Neuron (in vitro differentiated cells): ENCODE results near the gene RPSA.
"Not testable (repeated sequence)": the region's sequence is repeated elsewhere in the genome, so short reads cannot be mapped to it uniquely, and the experiment has no call there.

ENCODE experiments used
- H2AFZ ChIP-seq: one replicate; pipeline ENCODE4 v1.6.1; 2013; ENCODE audit warnings: low read depth, mild to moderate bottlenecking, inconsistent platforms, low read length, moderate library complexity
- H3K27me3 ChIP-seq: one replicate; pipeline ENCODE4 v1.6.1; 2013; ENCODE audit warnings: low read length; ENCODE audit not compliant: insufficient read depth
- H3K36me3 ChIP-seq: one replicate; pipeline ENCODE4 v1.6.1; 2013; ENCODE audit warnings: low read length; ENCODE audit not compliant: insufficient read depth
- H3K4me1 ChIP-seq: one replicate; pipeline ENCODE4 v1.6.1; 2013; ENCODE audit warnings: low read length; ENCODE audit not compliant: insufficient read depth
- H3K4me3 ChIP-seq: 2 replicates; pipeline ENCODE4 v1.5.1; 2013; ENCODE audit warnings: mild to moderate bottlenecking, low read length, moderate library complexity
- H3K9me3 ChIP-seq: one replicate; pipeline ENCODE4 v1.6.1; 2013; ENCODE audit warnings: low read length

RPSA gene

DNA sequence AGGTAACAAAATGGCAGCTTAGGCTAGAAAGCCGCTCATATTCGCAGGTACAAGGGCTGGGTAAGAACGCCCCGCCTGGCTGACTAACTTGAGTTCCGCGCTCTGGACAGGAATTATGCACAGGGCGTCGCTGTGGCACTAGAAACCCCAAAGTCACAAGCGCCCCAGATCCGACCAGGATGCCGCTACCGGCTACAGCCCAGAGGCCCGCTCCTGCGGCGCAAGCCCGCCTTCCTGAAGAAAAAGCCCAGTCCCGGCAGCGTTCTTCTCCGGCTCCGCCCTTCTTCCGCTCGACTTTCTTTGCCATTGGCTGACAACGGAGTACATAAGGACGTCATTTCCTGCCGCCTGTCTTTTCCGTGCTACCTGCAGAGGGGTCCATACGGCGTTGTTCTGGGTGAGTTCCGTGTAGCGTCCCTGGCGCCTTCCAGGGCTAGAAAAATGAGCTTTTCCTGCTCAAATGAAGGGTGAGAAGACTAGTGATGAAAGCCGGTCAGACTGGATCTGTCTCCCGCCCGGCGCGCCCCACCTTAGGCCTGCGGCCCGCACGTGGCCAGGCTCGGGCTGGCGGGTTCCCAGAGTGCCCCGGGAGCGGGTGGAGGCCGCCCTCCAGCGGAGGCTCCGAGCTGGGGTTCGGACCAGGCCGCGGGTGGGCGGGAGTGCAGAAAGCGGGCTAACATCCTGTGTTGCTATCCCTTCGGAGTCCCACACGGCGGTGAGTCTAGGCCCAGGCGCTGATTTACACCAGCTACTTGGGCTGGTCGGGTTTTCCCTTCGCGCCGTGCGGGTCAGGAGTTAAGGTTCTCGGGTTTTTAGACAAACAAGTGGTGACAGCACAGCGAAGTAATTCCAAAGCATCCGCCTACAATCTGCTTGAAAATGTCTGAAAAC is at the start of gene RPSA:
RPSA (plus strand) TSS at position 353 of the 891 bp plus-strand sequence. CDS start 934 bp downstream, outside the sequence.
- no peaks in the 10 kb centered on the region for H3K9me3 ChIP-seq
- peaks cover 38% of the 10 kb centered on the region for H3K36me3 ChIP-seq
- peaks cover 5% of the 10 kb centered on the region for H3K4me1 ChIP-seq
- peak within 1 kb of the TSS; percentile 42 for H2AFZ ChIP-seq
- H3K27me3 ChIP-seq: no peaks in the 10 kb centered on the region
- H3K4me3 ChIP-seq: peak within 1 kb of the TSS; percentile 83

DNA sequence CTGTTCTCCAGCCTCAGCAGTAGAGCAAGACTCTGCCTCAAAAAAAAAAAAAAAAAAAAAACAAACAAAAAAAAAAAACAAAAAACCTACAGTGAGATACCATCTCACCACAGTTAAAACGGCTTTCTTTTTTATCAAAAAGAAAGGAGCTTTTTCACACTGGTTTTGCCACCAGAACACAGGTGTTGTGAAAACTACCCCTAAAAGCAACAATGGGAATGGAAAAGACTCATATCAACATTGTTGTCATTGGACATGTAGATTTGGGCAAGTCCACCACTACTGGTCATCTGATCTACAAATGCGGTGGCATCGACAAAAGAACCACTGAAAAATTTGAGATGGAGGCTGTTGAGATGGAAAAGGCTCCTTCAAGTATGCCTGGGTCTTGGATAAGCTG is 48.2 kb upstream of the RPSA start:
- Histone ChIP-seq H3K9me3 (no peaks in the 10 kb centered on the region), H3K4me1 (no peaks in the 10 kb centered on the region), H3K27me3 (no peaks in the 10 kb centered on the region), H2AFZ (no peak overlapping the region), H3K4me3 (no peak overlapping the region), H3K36me3 (no peaks in the 10 kb centered on the region)

DNA sequence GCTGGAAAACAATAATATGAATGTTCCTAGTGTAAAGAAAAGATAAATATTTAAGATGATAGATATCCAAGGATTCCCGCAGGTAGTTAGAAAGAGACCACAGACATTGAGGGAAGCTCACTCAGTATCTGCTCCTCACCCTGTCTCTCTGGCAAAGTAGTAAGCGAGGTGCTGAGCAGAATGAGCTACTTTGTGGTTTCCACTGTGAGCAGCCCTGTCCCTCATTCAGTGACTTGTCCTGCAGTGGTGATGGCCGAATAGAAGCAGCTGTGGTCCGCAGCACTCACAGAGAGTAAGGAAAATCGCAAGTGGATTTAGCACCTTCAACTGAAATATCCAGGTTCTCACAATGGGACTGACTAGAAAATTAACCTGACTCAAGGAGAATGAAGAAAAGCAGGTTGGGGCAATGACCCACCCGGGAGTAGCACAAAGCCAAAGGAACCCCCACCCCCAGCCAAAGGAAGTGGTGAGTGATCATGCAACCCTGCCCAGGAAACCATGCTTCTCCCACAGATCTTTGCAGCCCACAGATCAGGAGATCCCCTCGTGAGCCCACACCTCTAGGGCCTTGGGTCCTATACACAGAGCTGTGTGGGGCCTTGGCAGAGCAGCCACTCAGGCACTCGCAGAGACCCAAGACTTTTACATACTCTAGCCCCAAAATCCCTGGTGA is 45.1 kb upstream of the RPSA start:
- H3K4me3 ChIP-seq: no peak overlapping the region
- no peaks in the 10 kb centered on the region for H3K36me3 ChIP-seq
- H2AFZ ChIP-seq: no peak overlapping the region
- H3K9me3 ChIP-seq: no peaks in the 10 kb centered on the region
- no peaks in the 10 kb centered on the region for H3K4me1 ChIP-seq
- H3K27me3 ChIP-seq: no peaks in the 10 kb centered on the region

DNA sequence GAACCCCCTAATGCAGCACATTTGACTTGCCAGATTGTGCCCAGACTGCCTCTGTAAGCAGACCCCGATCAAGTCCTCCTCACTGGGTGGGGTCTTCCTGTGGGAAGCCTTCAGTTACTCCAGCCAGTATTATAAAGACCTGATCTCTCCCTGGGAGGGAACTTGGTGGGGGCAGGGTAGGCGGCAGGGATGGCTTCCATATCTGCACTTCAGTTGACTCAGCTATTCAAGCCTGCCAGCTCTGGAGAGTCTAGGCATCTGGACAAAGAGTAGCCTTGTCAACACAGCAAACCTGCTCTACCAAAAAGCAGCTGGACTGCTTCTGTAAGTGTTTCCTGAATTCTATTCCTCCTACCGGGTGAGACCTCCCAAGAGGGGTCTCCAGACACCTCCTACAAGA is 44.3 kb upstream of the RPSA start:
- H3K4me3 ChIP-seq: no peak overlapping the region
- no peaks in the 10 kb centered on the region for H3K36me3 ChIP-seq
- H3K27me3 ChIP-seq: no peaks in the 10 kb centered on the region
- no peak overlapping the region for H2AFZ ChIP-seq
- H3K9me3 ChIP-seq: no peaks in the 10 kb centered on the region
- no peaks in the 10 kb centered on the region for H3K4me1 ChIP-seq

DNA sequence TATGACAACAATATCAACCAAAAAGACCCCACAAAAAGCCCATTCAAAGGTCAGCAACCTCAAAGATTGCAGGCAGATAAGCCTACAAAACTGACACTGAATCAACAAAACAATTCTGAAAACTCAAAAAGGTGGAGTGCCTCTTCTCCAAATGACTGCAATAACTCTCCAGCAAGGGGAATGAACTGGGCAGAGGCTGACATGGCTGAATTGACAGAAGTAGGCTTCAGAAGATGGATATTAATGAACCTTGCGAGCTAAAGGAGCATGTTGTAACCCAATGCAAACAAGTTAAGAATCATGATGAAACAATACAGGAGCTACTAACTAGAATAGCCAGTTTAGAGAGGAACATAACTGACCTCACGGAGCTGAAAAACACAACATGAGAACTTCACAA is 43.7 kb upstream of the RPSA start:
- Histone ChIP-seq H2AFZ (no peak overlapping the region), H3K27me3 (no peaks in the 10 kb centered on the region), H3K4me1 (no peaks in the 10 kb centered on the region), H3K36me3 (no peaks in the 10 kb centered on the region), H3K9me3 (no peaks in the 10 kb centered on the region), H3K4me3 (no peak overlapping the region)

DNA sequence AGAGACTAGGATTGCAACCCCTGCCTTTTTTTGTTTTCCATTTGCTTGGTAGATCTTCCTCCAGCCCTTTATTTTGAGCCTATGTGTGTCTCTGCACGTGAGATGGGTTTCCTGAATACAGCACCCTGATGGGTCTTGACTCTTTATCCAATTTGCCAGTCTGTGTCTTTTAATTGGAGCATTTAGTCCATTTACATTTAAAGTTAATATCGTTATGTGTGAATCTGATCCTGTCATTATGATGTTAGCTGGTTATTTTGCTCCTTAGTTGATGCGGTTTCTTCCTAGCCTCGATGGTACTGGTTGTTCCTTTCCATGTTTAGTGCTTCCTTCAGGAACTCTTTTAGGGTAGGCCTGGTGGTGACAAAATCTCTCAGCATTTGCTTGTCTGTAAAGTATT is 36.1 kb upstream of the RPSA start:
- not testable (repeated sequence) for H2AFZ ChIP-seq, H3K9me3 ChIP-seq, H3K4me3 ChIP-seq, H3K4me1 ChIP-seq, H3K27me3 ChIP-seq, H3K36me3 ChIP-seq

DNA sequence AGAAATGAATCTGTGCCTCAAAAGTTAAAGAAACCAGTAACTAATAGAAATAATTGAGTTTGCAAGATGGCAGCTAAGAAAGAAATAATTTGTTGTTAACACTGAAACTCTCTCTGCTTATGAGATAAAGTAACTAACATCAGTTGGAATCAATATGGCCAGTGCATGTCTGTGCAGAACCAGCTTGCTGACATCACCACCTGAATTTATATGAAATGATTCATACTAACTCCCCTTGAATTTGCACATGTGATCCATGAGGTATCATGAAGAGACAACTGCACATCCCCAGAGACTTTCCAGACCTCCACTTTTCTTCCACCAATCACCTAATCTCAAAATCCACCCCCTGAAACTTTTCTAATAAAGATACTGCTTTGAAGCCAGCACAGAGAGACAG is 33.7 kb upstream of the RPSA start:
- no peak overlapping the region for H3K4me3 ChIP-seq
- no peaks in the 10 kb centered on the region for H3K27me3 ChIP-seq
- no peaks in the 10 kb centered on the region for H3K36me3 ChIP-seq
- H3K4me1 ChIP-seq: peaks cover 4% of the 10 kb centered on the region
- H3K9me3 ChIP-seq: peaks cover 2% of the 10 kb centered on the region
- no peak overlapping the region for H2AFZ ChIP-seq

DNA sequence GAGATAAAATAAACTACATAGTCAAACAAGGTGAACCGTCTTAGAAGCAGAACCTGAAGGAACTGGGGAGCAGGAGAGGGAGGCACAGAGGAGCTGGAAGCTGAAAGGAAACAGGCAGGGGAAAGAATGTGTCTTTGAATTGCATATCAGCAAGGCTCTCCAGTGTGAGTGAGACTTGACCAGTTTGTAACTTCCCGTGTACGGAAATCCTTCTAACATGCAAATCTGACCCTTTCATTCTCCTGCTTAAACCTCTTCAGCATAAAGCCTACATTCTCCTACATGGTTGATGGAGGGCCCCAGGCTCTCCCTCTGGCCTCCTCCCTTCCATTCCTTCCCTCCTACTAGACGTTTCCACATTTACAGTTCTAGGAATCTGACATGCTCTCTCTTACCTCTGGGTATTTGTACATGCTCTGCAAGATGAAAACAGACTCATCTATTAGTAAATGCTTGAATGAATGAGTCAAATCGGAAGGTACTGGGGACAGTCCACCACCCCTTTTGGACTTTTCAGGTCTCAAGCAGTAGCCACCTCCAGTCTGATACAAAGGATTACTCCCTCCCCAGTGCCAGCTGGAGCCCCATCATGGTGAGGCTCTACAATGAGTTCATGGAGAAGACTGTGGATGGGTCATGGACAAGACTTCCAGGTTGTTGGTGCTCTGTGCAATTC is 29.4 kb upstream of the RPSA start:
- peaks cover 2% of the 10 kb centered on the region for H3K9me3 ChIP-seq
- H2AFZ ChIP-seq: no peak overlapping the region
- H3K36me3 ChIP-seq: no peaks in the 10 kb centered on the region
- no peaks in the 10 kb centered on the region for H3K27me3 ChIP-seq
- no peak overlapping the region for H3K4me3 ChIP-seq
- H3K4me1 ChIP-seq: peaks cover 4% of the 10 kb centered on the region

DNA sequence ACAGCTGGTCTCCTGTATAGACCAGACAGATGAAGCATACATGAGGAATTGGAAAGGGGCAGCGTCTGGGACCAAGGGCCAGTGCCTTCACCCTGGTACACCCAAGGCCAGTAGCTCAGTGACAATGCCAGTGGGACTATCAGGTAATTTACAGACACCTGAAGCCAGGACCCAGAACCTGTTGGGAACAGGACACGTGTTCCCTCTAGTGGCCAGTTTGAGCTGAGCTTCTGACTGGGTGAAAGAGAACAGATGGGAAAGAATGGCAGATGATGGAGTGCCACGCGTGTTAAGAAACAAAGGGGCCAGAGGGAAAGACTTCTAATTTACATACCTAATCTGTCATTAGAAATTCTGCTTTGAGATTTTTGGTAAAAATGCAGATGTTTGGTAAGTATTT is 28.4 kb upstream of the RPSA start:
- no peak overlapping the region for H2AFZ ChIP-seq
- H3K4me3 ChIP-seq: no peak overlapping the region
- H3K27me3 ChIP-seq: no peaks in the 10 kb centered on the region
- peaks cover 2% of the 10 kb centered on the region for H3K9me3 ChIP-seq
- peaks cover 4% of the 10 kb centered on the region for H3K4me1 ChIP-seq
- H3K36me3 ChIP-seq: no peaks in the 10 kb centered on the region

DNA sequence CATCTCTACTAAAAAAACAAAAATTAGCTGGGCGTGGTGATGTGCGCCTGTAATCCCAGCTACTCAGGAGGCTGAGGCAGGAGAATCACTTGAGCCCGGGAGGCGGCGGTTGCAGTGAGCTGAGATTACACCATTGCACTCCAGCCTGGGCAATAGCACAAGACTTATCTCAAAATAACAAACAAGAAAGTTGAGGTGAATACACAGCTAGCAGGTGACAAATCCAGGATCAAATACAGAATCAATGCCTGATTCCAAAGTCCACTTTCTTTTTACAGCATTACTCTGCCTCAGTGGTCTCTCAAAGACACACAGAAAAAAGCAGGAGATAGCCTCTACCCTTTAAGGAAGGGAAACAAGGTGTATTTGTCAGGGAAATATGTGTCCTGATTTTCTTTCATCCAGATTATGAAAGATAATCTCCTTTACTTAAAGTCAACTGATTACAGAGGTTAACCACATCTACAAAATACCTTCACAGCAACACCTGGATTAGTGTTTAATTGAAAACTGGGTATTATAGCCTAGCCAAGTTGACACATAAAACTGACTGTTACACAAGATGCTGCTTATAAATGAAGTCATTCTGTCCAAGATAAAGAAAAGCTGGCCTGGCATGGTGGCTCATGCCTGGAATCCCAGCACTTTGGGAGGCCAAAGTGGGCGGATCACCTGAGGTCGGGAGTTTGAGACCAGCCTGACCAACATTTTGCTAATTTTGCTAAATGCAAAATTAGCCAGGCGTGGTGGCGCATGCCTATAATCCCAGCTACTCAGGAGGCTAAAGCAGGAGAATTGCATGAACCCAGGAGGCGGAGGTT is 27.4 kb upstream of the RPSA start:
- H3K27me3 ChIP-seq: no peaks in the 10 kb centered on the region
- no peaks in the 10 kb centered on the region for H3K36me3 ChIP-seq
- H3K4me3 ChIP-seq: no peak overlapping the region
- no peak overlapping the region for H2AFZ ChIP-seq
- H3K4me1 ChIP-seq: peaks cover 4% of the 10 kb centered on the region
- no peaks in the 10 kb centered on the region for H3K9me3 ChIP-seq

DNA sequence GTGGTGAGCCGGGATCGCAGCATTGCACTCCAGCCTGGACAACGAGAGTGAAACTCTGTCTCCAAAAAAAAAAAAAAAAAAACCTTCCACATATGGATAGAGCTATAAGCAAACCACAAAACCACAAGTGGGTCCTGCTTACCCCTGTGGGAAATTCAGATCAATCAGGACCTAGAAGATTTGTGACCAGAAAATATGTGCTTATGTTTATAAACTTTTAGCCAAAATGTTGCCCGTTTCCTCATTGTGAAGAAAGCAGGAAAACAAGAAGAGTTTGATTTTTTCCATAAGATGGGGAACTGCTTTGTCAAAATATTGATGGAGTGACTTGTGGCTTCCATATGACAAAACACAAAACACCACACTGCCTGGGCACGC is 26.8 kb upstream of the RPSA start:
- Histone ChIP-seq H3K4me3 (no peak overlapping the region), H3K4me1 (peaks cover 8% of the 10 kb centered on the region), H3K9me3 (no peaks in the 10 kb centered on the region), H2AFZ (no peak overlapping the region), H3K36me3 (no peaks in the 10 kb centered on the region), H3K27me3 (no peaks in the 10 kb centered on the region)

DNA sequence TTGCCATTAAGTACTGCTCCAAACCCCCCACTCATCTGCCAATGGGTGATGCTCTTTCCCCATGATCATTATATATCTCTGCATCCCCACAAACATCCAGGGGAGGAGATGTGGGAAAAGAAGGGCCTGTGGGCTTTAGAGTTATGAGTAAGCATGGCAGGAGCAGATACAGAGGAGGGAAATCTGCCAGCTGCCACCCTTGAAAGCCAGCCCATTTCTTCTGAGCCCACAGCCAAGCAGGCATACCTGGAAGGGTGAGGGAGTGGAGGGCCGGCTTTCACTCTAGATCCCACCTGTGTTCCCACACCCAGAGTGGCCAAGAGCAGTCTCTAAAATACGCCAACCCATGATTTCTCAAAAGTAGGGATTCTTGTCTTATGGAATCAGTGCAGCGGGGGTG is 25.1 kb upstream of the RPSA start:
- no peaks in the 10 kb centered on the region for H3K36me3 ChIP-seq
- peaks cover 13% of the 10 kb centered on the region for H3K4me1 ChIP-seq
- H3K27me3 ChIP-seq: no peaks in the 10 kb centered on the region
- H3K9me3 ChIP-seq: no peaks in the 10 kb centered on the region
- H3K4me3 ChIP-seq: no peak overlapping the region
- H2AFZ ChIP-seq: no peak overlapping the region
